Activated T-cell treated with anti-CD3 and anti-CD28 coated beads, Interleukin-2, amount 50 U/mL, for 72 hours (primary cell): ENCODE results near the gene UPF3A. TPM values are rescaled to one million over a fixed set of nuclear protein-coding genes. Genes with fewer than 3 reads are reported as not detected.
A peak's percentile ranks its signal among the peaks of the same experiment; 100 is the strongest.

Experiments
- ATAC-seq, 2 donors: fragments of 150-1000 bp; cut with Tn5 transposase; replicated peaks in 1 of 2; 2 replicates each; pipeline ENCODE4 v1.10.0; 2021; ENCODE audit warnings: moderate library complexity in 2 of 2, mild to moderate bottlenecking in 1 of 2
- DNase-seq, 2 donors: peaks; one replicate each; pipeline ENCODE4 v3.0.0; 2021 to 2022; ENCODE audit warnings: mixed read lengths in 1 of 2
- H3K27ac Mint-ChIP-seq: one replicate; pipeline ENCODE4 v1.8.0; 2022; ENCODE audit warnings: mild to moderate bottlenecking, moderate library complexity, mixed read lengths
- H3K27me3 Mint-ChIP-seq: one replicate; pipeline ENCODE4 v1.8.0; 2022; ENCODE audit warnings: low read depth, mixed read lengths
- H3K36me3 Mint-ChIP-seq, 2 donors: one replicate each; pipeline ENCODE4 v1.8.0; 2022; ENCODE audit warnings: mixed read lengths in 2 of 2, mild to moderate bottlenecking in 1 of 2; ENCODE audit not compliant: insufficient read depth in 2 of 2
- H3K4me1 Mint-ChIP-seq: one replicate; pipeline ENCODE4 v1.8.0; 2022; ENCODE audit warnings: low read depth, mixed read lengths
- H3K4me3 Mint-ChIP-seq, 2 donors: one replicate each; pipeline ENCODE4 v1.8.0; 2022; ENCODE audit warnings: mild to moderate bottlenecking in 2 of 2, mixed read lengths in 2 of 2, moderate library complexity in 2 of 2
- H3K9me3 Mint-ChIP-seq, 2 donors: one replicate each; pipeline ENCODE4 v1.8.0; 2022; ENCODE audit warnings: mixed read lengths in 2 of 2
- total RNA-seq, 2 donors: library from RNA; stranded (reverse); gene quantifications; one replicate each; pipeline ENCODE4 v1.2.3, GENCODE V29; 2022

UPF3A gene
- total RNA-seq, 2 donors from 2014 or later, result 66.4 to 81.5 TPM

DNA sequence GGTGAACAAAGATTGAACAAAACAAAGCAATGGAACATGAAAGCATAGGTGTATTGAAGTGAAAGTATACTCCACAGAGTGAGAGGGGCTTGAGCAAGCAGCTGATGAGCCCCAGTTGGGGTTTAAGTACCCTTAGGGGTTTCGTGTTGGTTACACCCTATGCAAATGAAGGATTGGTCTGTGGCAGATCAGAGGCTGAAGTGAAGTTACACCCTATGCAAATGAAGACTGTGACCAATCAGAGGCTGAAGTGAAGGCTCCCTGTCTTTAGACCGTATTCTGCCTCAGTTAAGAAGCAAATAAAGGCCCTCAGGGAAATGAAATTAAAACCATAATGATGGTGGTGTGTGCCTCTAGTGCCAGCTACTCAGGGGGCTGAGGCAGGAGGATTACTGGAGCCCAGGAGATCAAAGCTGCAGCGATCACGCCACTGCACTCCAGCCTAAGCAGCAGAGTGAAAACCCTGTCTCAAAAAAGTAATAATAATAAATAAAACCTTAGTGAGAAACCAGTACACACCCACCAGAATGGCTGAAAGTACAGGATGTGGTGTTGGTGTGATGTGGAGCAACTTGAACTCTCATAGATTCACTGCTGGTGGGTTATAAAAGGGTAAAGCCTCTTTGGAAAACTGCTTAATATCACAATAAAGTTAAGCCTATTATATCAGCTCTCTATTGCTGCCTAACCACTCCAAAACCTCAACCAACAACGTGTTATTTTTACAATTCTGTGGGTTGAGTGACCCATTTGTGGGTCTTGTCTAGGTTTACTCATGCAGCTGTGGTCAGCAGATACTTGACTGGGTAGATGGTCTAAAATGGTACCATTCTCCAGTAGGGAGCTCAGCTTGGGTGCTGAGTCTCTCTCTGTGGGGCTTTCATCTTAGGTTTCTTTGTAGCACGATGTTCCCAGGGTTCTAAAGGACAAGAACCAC, 12.8 kb upstream of the UPF3A start:
- H3K36me3 Mint-ChIP-seq, result peaks cover 13 to 38% of the 10 kb centered on the region in 2 donors
- ATAC-seq, result peak; percentile 39 to 74
- H3K4me3 Mint-ChIP-seq, result peak overlapping the region; percentile 2 to 7
- H3K27me3 Mint-ChIP-seq, result no peaks in the 10 kb centered on the region
- peaks cover 16% of the 10 kb centered on the region for H3K4me1 Mint-ChIP-seq
- no peaks in the 10 kb centered on the region for H3K9me3 Mint-ChIP-seq
- DNase-seq, result no peak
- H3K27ac Mint-ChIP-seq, result peak overlapping the region; percentile 70

DNA sequence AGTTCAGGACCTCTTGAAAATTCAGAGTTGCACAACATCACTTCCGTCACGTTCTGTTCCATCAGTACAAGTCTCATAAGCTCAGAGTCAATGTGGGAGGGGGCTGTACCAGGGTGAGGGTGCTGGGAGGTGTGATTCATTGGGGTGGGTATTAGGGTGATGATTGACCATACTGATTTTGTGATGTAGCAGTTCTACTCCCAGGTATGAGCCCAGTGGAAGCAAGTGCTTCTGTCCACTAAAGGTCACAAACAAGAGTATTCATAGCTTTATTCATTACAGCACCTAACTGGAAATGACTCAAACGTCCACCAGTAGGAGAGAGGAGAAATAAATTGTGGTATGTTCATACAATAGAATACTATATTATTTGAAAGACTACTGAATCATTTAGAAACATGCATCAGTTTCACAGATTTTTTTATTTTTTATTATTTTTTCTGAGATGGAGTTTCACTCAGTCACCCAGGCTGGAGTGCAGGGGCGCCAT, 12.1 kb upstream of the UPF3A start:
- Mint-ChIP-seq H3K4me1 (peaks cover 16% of the 10 kb centered on the region), H3K27me3 (no peaks in the 10 kb centered on the region), H3K27ac (peak overlapping the region; percentile 70), H3K4me3 (no peak overlapping the region), H3K9me3 (no peaks in the 10 kb centered on the region), H3K36me3 (peaks cover 11 to 36% of the 10 kb centered on the region in 2 donors)
- ATAC-seq, result peak; percentile 27 to 50
- DNase-seq, result no peak

DNA sequence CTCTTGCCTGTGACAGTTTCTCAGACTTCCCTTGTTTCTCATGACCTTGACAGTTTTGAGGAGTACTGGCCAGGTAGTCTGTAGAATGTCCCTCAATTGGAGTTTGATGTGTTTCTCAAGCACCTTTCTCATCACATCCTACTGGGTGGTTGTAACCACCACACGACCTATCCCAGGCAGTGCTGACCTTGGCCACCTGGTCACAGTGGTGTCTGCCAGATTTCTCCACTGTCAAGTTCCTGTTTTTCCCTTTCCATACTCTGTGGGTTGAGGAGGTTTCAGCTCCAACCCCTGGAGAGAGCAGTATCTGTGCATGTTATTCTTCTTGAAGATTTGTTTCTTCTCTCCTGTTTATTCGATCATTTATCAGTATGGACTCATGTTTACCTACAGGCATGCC, 8.4 kb upstream of the UPF3A start:
- H3K9me3 Mint-ChIP-seq, result no peaks in the 10 kb centered on the region
- ATAC-seq, result no peak
- H3K36me3 Mint-ChIP-seq, result peaks cover 9 to 35% of the 10 kb centered on the region in 2 donors
- no peak for DNase-seq
- no peak overlapping the region for H3K4me3 Mint-ChIP-seq
- peaks cover 6% of the 10 kb centered on the region for H3K4me1 Mint-ChIP-seq
- H3K27me3 Mint-ChIP-seq, result no peaks in the 10 kb centered on the region
- H3K27ac Mint-ChIP-seq, result no peak overlapping the region

DNA sequence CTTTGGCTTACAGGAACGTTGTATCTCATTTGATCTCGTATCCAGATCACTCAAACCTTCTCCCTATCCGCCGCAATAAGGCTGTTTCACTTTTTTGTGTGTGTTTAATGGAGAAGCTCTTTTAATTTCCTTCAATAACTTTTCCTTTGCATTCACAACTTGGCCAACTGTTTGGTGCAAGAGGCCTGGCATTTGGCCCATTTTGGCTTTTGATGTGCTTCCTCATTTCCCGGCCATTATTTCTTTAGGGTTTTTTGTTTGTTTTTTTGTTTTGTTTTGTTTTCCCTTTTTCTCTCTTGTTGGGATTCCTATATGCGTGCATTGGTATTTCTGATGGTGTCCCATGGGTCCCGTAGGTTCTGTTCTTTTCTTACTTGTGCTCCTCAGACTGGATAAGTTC, 6.1 kb upstream of the UPF3A start:
- DNase-seq, result no peak
- peaks cover 14% of the 10 kb centered on the region for H3K4me1 Mint-ChIP-seq
- H3K4me3 Mint-ChIP-seq, result no peak overlapping the region
- no peaks in the 10 kb centered on the region for H3K9me3 Mint-ChIP-seq
- no peaks in the 10 kb centered on the region for H3K27me3 Mint-ChIP-seq
- H3K36me3 Mint-ChIP-seq, result peaks cover 6 to 32% of the 10 kb centered on the region in 2 donors
- H3K27ac Mint-ChIP-seq, result no peak overlapping the region
- ATAC-seq, result no peak

DNA sequence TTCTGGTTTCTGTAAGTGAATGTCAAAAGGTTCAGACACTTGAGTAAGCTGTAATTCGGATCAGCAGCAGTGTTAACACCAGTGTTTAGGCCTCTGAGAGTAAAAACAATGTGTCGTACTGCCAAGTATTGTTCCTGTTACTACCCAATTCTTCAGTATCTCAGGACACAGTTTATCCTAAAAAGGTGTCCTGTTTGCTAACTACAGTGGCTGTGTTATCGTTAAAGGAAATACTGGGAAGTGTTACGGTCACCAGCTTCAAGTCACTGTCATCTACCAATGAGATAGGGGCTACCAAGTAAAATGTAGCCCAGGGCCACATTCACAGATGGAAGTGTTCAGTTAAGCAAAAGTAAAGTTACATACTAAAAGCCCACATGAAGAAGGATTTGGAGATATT, 2.3 kb upstream of the UPF3A start:
- peak overlapping the region in 1 of 2 donors; percentile 21 for H3K4me3 Mint-ChIP-seq
- H3K27me3 Mint-ChIP-seq, result no peaks in the 10 kb centered on the region
- H3K27ac Mint-ChIP-seq, result peak overlapping the region; percentile 99
- H3K9me3 Mint-ChIP-seq, result no peaks in the 10 kb centered on the region
- H3K36me3 Mint-ChIP-seq, result peaks cover 2 to 13% of the 10 kb centered on the region in 2 donors
- DNase-seq (no peak), ATAC-seq (no peak)
- peaks cover 37% of the 10 kb centered on the region for H3K4me1 Mint-ChIP-seq

DNA sequence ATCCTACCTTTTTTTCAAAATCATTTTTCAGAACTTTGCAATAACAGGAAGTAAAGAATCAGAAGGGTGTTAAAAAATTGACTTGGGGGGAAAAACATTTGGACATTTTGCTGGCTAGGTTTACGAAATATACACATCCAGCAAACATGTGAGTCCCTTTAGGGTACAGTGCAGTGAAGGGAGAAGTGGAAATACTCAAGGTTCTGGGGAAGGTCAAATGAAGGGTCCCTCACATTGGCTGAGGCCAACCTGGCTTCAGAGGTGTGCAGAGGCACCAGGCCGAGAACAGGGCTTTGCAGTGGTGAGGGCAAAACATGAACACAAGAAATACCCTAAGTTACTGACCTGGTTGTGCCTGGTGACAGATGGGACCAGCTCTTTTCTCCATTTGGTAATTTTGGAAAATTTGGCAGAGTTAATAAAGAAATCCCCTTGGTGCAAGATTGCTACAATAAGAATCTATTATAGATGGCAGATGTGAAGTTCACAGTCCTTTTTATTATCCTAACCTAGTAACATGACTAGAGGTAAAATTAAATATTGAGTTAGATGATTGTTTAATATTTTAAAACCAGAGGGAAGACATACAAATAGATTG, 1.5 kb upstream of the UPF3A start:
- Mint-ChIP-seq H3K27ac (peak overlapping the region; percentile 99), H3K27me3 (no peaks in the 10 kb centered on the region), H3K4me3 (peak overlapping the region; percentile 80 to 99), H3K4me1 (peaks cover 42% of the 10 kb centered on the region), H3K9me3 (no peaks in the 10 kb centered on the region), H3K36me3 (peaks cover 4 to 14% of the 10 kb centered on the region in 2 donors)
- ATAC-seq (no peak), DNase-seq (no peak)

DNA sequence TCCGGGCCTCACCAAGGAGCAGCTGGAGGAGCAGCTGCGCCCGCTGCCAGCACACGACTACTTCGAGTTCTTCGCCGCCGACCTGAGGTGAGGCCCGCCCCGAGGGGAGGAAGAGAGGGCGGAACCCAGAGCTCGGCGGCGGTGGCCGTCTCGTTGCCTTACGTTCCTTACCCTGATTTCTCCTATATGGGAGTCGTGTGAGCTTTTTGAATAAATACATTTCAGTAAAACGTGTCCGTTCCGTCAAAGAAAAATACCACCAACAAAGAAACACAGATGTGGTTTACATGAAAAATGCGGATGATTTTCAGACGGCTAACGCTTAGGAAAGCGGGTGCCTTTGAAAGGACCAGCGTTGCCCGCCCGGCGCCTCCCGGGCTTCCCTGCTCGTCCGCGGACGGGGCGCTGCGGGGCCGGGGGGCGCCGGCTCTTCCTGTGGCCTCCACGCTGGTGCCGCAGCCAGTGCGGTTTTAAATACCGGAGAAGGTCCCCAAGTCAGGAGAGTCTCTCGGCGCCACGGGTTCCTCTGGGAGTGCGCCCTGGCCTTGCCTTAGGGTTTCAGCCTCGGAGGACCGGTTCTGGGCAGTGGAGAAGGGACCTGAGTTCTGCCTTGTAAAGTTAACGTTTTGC, 755 bp downstream of the UPF3A start:
- Mint-ChIP-seq H3K4me1 (peaks cover 52% of the 10 kb centered on the region), H3K27me3 (no peaks in the 10 kb centered on the region), H3K27ac (peak overlapping the region; percentile 88), H3K4me3 (peak overlapping the region; percentile 80 to 99), H3K36me3 (peaks cover 8 to 24% of the 10 kb centered on the region in 2 donors), H3K9me3 (no peaks in the 10 kb centered on the region)
- DNase-seq, result peak; percentile 75 to 79
- peak; percentile 66 to 71 for ATAC-seq

DNA sequence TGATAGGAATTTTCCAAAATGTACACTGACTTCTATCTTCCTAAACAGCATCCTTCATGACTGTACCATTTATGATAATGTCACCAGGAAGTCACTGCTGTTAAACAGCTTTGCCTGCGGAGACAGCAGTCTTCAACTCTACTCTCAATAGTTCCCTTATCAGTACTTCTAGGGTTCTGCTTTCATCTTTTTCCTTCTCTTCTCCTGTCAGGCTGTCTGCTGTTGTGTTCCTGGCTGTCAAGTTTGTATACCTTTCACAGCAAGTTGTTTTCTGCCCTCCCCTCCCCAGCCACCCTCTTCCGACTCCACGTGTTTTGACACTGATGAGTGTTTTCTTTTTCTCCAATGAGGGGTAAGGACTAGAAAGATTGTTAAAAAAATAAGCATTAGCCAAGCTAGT, 2.2 kb downstream of the UPF3A start:
- Mint-ChIP-seq H3K27me3 (no peaks in the 10 kb centered on the region), H3K4me3 (peak overlapping the region; percentile 41 to 71), H3K4me1 (peaks cover 55% of the 10 kb centered on the region), H3K9me3 (no peaks in the 10 kb centered on the region), H3K27ac (no peak overlapping the region), H3K36me3 (peaks cover 13 to 26% of the 10 kb centered on the region in 2 donors)
- DNase-seq (no peak), ATAC-seq (no peak)

DNA sequence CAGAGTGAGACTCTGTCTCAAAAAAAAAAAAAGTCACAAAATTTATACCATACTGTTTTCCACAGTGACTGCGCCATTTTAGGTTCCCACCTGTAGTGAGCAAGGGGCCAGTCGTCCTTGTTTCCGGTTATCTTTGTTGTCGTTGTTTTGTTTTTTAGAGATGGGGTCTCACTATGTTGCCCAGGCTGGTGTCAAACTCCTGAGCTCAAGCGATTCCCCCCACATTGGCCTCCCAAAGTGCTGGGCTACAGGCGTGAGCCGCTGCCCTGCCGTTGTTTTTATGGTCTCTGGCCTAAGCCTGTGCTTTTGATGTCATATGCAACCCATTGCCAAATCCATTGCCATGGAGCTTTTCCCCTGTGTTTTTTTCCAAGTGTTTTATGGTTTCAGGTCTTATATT, 3.3 kb downstream of the UPF3A start:
- peaks cover 58% of the 10 kb centered on the region for H3K4me1 Mint-ChIP-seq
- H3K4me3 Mint-ChIP-seq, result peak overlapping the region in 1 of 2 donors; percentile 59
- no peaks in the 10 kb centered on the region for H3K27me3 Mint-ChIP-seq
- no peaks in the 10 kb centered on the region for H3K9me3 Mint-ChIP-seq
- DNase-seq (no peak), ATAC-seq (no peak)
- no peak overlapping the region for H3K27ac Mint-ChIP-seq
- H3K36me3 Mint-ChIP-seq, result peaks cover 14 to 23% of the 10 kb centered on the region in 2 donors

DNA sequence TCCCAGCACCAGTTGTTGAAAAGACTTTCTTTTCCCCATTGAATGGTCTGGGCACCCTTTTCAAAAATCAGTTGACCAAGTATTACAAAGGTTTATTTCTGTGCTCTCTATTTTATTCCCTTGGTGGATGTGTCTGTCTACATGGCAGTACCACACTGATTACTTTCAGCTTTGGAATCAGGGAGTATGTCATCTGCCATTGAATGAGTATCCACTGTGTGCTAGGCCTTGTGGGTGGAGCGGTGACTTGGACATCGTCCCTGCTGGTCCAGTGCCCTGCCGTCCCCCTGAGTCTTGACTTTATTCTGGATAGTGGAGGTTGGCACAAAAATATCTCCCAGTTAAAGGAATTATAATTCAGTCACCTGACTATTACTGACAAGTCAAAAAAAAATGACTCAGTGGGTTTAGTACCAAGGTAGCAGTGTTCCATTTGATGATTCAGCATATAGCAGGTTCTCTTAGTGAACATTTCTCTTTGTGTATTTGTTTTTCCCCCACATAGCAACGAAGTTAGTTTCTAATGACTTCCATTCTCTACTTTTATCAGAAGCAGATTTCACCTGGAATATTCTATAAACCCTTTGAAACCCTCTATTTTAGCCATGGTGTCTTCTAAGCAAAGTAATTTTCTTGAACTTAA, 3.9 kb downstream of the UPF3A start:
- Mint-ChIP-seq H3K4me3 (peak overlapping the region in 1 of 2 donors; percentile 59), H3K36me3 (peaks cover 14 to 23% of the 10 kb centered on the region in 2 donors), H3K27me3 (no peaks in the 10 kb centered on the region), H3K27ac (peak overlapping the region; percentile 82), H3K4me1 (peaks cover 52% of the 10 kb centered on the region), H3K9me3 (no peaks in the 10 kb centered on the region)
- no peak for DNase-seq
- no peak for ATAC-seq

DNA sequence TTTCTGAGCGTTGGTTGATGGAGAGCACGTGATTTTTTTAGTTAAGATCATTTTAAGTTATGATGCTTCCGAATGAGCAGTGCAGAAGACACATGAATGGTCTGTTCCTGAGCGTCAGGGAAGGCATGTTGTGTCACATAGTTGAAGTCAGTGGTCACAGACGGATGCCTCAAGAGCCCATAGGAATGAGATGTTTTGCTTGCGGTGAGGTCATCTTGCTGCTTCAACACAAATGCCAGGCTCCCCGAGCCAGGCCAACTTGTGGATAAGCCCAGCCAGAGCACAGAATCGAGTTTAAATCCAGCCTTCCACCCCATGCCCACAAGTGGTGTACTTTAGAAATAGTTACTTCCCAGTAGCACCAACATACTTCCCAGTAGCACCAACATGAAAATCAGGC, 5.4 kb downstream of the UPF3A start:
- Mint-ChIP-seq H3K36me3 (peaks cover 14 to 29% of the 10 kb centered on the region in 2 donors), H3K27ac (no peak overlapping the region), H3K9me3 (no peaks in the 10 kb centered on the region), H3K4me1 (peaks cover 49% of the 10 kb centered on the region), H3K4me3 (no peak overlapping the region), H3K27me3 (no peaks in the 10 kb centered on the region)
- ATAC-seq (no peak), DNase-seq (no peak)

DNA sequence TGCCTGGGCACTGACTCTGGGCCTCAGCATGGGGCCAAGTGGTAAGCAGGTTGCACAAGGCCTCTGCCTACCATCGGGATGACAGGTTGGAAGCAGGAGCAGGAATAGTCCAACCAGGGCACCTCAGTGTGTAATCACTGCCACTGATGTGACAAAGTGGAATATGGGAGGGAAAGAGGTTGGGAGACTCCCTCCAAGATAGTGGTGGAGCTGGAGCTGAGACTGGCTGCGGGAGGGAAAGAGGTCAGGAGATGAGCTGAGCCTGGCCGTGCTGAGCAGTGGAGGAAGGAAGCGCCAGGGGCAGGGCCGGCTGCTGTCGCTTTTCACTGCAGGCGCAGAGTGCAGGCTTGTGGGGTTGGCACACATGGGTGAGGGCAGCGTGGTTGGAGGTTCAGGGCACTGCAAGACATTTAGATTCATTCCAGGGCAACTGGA, 6.8 kb downstream of the UPF3A start:
- Mint-ChIP-seq H3K27ac (no peak overlapping the region), H3K4me3 (no peak overlapping the region), H3K36me3 (peaks cover 17 to 31% of the 10 kb centered on the region in 2 donors), H3K4me1 (peaks cover 48% of the 10 kb centered on the region), H3K27me3 (no peaks in the 10 kb centered on the region), H3K9me3 (no peaks in the 10 kb centered on the region)
- ATAC-seq, result no peak
- DNase-seq, result no peak
